GM10248 (cell line): ENCODE results near the gene RCOR1.

ENCODE experiments used
- CTCF ChIA-PET: fragments of 300-600 bp; sonication (Branson Sonifier 250); formaldehyde crosslinking; extraction: SDS; loops from one replicate; lab custom pipeline; 2021; ENCODE audit warnings: antibody characterized with exemption; lab: Yijun Ruan, JAX
- POLR2A ChIA-PET: fragments of 350-650 bp; sonication (Branson Sonifier 250); formaldehyde crosslinking; extraction: SDS; loops from one replicate; lab custom pipeline; 2020; ENCODE audit warnings: antibody characterized with exemption; lab: Yijun Ruan, JAX
- DNase-seq: peaks from one replicate; pipeline ENCODE4 v3.0.0; 2012; ENCODE audit errors: extremely low spot score
- TF ChIP-seq, protein P1 (sequence below): IDR thresholded peaks from 2 replicates; pipeline ENCODE4 v1.5.1; 2012; ENCODE audit warnings: mild to moderate bottlenecking, low read depth; ENCODE audit errors: extremely low read depth, missing control alignments, control extremely low read depth

Gene RCOR1

GRCh38 chr14:102717276-102717675, 124.8 kb downstream of the RCOR1 start:
- CTCF ChIA-PET, result interaction anchor here (1.2 kb wide), 1 partner anchor 23 kb away, joined by 3 read pairs; no protein-coding TSS in a partner anchor
- TF ChIP-seq, protein P1, sequence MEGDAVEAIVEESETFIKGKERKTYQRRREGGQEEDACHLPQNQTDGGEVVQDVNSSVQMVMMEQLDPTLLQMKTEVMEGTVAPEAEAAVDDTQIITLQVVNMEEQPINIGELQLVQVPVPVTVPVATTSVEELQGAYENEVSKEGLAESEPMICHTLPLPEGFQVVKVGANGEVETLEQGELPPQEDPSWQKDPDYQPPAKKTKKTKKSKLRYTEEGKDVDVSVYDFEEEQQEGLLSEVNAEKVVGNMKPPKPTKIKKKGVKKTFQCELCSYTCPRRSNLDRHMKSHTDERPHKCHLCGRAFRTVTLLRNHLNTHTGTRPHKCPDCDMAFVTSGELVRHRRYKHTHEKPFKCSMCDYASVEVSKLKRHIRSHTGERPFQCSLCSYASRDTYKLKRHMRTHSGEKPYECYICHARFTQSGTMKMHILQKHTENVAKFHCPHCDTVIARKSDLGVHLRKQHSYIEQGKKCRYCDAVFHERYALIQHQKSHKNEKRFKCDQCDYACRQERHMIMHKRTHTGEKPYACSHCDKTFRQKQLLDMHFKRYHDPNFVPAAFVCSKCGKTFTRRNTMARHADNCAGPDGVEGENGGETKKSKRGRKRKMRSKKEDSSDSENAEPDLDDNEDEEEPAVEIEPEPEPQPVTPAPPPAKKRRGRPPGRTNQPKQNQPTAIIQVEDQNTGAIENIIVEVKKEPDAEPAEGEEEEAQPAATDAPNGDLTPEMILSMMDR, result no peak
- POLR2A ChIA-PET, result no interaction called here

DNA sequence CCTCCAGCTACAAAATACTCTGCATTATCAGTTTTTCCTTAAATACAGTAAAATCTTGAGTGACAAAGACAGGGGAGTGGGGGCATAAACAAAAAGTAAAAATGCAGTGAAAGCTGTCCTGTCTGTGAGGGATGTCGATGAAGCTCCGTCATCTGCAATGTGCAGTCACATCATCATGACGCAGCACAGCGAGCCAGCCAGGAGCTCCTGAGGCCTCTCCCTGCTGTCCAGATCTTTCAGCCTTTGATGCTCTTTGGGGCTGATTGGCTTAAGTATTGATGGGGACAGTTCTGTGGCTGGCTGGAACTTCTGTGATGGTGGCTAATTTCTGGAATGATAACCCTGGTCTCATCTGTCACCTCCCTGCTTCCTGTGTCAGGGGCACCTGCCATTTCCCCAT, 130.2 kb downstream of the RCOR1 start:
- POLR2A ChIA-PET, result no interaction called here

More at GRCh38 chr14:102717276-102717675, 124.8 kb downstream of the RCOR1 start:
- no peak for DNase-seq

DNA sequence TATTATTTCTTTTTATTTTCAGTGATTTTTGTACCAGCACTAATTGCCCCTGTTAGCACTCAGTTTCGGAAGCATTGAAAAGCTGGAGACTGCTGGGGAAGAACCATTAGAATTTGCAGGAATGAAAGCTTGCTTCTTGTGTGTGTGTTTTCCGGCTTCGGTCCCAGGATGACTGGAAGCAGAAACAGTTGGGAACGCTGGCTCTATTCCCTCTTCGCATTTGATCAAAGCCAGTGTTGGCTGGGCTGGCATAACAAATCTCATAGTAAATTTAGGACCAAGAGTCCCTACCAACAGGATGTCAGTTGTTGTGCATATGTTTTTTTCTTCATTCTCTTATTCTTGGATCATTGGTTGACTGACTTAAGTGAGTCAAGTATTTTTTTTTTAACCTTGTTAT, 131.2 kb downstream of the RCOR1 start:
- ChIA-PET POLR2A (no interaction called here), CTCF (interaction anchor here (1.1 to 1.6 kb wide), 2 partner anchors 17 to 29 kb away, joined by 4 read pairs; no protein-coding TSS in a partner anchor)
- TF ChIP-seq, protein P1, result no peak
- DNase-seq, result no peak

More for the DNA sequence above, 130.2 kb downstream of the RCOR1 start:
- no peak for DNase-seq
- CTCF ChIA-PET, result interaction anchor here (1.0 to 2.6 kb wide), 4 partner anchors 9 to 28 kb away, joined by 4 to 10 read pairs (median 5); no protein-coding TSS in a partner anchor
- TF ChIP-seq, protein P1, result no peak

DNA sequence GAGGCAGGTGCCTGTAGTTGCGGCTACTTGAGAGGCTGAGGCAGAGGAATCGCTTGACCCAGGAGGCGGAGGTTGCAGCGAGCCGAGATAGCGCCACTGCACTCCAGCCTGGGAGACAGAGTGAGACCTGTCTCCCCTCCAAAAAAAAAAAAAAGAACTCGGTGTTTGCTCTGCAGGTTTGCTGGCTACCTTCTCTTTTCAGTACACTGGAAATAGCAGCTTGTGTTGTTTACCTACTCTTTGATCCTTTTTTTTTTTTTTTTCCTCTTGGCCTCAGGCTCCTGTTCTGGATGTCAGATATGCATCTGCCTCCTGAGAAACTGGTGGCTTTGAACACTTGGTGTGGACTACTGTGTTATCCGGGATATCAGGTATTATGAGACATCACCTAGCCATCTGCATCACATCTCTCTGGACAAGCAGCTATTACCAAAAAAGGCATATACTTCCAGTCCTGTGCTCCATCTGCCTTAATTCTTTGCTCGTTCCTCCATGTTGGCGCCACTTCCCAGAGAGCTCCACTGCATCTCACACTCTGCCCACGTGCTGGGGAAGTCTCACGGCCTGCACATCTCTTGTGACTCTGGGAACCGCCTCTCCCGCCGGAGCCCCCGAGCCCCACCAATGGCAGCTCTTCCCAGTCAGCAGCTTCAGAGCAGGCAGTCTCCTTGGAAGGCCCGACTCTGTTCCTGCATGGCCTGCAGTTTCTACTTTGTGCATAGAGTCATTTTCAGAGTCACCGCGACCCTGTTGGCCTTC, 133.9 kb downstream of the RCOR1 start:
- ChIA-PET CTCF (interaction anchor here (0.7 kb wide), 1 partner anchor 12 kb away, joined by 3 read pairs; no protein-coding TSS in a partner anchor), POLR2A (interaction anchor here (0.7 kb wide), 1 partner anchor 112 kb away, joined by 6 read pairs; no protein-coding TSS in a partner anchor)
- TF ChIP-seq, protein P1, result no peak
- DNase-seq, result no peak

DNA sequence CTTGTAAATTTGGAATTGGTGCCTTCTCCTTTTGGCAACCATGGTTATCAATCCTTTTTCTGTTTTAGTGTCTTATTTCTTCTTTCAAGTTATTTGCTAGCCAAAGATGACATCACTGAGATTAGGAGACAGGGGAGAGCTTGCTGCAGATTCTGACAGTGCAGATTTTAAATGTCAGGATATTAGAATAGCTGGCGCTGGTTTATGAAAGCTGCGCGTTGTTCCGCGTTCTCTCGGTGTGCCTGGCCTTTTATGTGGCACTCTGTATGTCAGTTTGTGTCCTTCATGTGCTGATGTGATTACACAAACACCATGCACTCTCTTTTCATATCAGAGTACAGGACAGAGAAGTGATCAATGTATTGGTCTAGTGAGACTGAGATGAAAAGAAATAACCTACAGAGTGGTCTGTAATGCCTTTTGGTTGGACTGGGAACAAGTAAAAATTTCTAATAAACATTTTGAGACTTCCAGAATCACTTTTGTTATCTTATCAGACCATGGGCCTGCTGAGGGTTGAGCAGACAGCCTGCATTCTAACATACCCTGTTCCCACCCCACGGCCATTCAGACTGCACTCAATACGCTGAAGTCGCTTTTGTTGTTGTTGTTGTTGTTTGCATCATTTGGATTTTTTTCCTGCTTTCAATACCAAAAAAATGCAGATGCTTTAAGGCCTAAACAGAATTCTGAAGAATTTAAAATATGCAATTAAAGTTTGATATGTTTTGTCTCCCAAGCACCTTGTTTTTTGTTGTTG, 135.1 kb downstream of the RCOR1 start:
- POLR2A ChIA-PET, result no interaction called here
- no peak for DNase-seq
- CTCF ChIA-PET, result interaction anchor here (1.1 kb wide), 2 partner anchors 33 to 198 kb away, joined by 3 to 4 read pairs; no protein-coding TSS in a partner anchor
- TF ChIP-seq, protein P1, result no peak

- POLR2A ChIA-PET, result no interaction called here
- TF ChIP-seq, protein P1, result no peak
- CTCF ChIA-PET, result interaction anchor here (1.1 to 1.8 kb wide), 3 partner anchors 9 to 197 kb away, joined by 3 to 6 read pairs (median 4); no protein-coding TSS in a partner anchor
- DNase-seq, result no peak
Observed at GRCh38 chr14:102728501-102728900, 136.1 kb downstream of the RCOR1 start.
